ENCODE measurements around the gene USP20.

Gene USP20

GRCh38 chr9:129858167-129858962, 23.1 kb downstream of the USP20 start:
- no peak for FAIRE-seq

- FAIRE-seq: no peak
These were observed 25.6 kb downstream of the USP20 start for GRCh38 chr9:129860653-129861446.

- FAIRE-seq: no peak
These were observed 26.2 kb downstream of the USP20 start for GRCh38 chr9:129861447-129861827.

GRCh38 chr9:129863059-129863690, 27.9 kb downstream of the USP20 start:
- no peak for FAIRE-seq

- no peak for FAIRE-seq
These were observed 29.9 kb downstream of the USP20 start for GRCh38 chr9:129864991-129865647.

GRCh38 chr9:129865668-129866320, 30.5 kb downstream of the USP20 start:
- FAIRE-seq: no peak

DNA sequence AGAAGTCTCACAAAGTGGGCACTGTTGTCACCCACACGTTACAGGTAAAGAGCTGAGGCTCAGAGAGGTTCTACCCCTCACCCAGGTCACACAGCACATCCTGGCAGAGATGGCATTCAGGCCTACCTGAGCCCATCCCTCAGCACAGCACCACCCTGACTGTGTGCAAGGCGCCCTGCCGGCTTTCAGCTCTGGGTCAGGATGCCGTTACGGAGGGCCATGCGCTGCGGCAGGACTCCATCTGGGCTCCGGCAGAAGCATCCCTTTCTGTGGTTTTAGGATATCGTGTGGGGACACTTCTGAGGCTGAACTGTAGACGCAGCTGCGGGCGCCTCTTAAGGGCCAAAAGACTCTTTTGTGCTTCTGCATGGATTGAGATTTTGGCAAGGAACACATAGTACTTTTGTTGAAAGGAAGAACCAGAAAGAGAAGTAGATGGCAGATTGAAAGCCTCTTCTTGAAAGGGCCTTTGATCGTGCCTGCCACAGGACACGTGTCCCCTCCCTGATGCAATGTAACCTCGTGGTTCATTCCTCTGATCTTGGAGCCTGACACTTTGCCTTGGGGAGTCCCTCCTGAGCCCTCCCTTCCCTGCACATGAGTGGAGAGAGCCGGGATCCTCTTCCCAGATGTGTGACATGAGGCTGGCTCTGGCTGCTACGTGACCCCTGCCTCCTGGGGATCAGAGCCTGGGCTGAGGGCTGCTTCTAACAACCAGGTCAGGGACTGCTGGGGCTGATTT, 31.3 kb downstream of the USP20 start:
- FAIRE-seq: no peak

GRCh38 chr9:129867136-129868022, 32.1 kb downstream of the USP20 start:
- FAIRE-seq: no peak

DNA sequence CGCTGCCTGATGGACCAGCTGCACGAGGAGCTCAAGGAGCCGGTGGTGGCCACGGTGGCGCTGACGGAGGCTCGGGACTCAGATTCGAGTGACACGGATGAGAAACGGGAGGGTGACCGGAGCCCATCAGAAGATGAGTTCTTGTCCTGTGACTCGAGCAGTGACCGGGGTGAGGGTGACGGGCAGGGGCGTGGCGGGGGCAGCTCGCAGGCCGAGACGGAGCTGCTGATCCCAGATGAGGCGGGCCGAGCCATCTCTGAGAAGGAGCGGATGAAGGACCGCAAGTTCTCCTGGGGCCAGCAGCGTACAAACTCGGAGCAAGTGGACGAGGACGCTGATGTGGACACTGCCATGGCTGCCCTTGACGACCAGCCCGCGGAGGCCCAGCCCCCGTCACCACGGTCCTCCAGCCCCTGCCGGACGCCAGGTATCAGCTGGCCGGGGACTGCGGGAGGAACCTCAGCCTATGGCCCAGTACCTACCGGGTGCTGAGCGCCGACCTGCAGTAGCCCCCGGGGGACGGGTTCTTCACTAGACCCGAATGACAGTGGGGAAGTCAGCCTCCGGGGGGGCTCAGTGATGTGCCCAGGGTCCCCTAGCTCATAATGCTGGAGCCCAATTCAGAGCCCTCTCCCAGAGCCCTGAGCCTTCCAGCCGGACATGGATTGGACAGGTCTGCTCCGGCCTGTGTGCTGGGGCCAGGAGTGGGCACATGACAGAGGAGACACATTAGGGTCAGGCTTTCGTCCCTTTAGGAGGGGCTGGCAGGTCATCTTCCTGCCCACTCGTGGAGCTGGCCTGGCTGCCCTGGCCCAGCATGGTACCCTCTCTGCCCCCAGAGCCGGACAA, 33.0 kb downstream of the USP20 start:
- FAIRE-seq: no peak

GRCh38 chr9:129868872-129869486, 33.7 kb downstream of the USP20 start:
- no peak for FAIRE-seq

GRCh38 chr9:129869585-129870501, 34.6 kb downstream of the USP20 start:
- no peak for FAIRE-seq

- FAIRE-seq: no peak
These were observed 35.8 kb downstream of the USP20 start for GRCh38 chr9:129871046-129871445.

- FAIRE-seq: no peak
These were observed 38.4 kb downstream of the USP20 start for GRCh38 chr9:129873563-129874190.

- FAIRE-seq: no peak
These were observed 39.2 kb downstream of the USP20 start for GRCh38 chr9:129874261-129875101.

GRCh38 chr9:129875181-129875611, 39.9 kb downstream of the USP20 start:
- no peak for FAIRE-seq

DNA sequence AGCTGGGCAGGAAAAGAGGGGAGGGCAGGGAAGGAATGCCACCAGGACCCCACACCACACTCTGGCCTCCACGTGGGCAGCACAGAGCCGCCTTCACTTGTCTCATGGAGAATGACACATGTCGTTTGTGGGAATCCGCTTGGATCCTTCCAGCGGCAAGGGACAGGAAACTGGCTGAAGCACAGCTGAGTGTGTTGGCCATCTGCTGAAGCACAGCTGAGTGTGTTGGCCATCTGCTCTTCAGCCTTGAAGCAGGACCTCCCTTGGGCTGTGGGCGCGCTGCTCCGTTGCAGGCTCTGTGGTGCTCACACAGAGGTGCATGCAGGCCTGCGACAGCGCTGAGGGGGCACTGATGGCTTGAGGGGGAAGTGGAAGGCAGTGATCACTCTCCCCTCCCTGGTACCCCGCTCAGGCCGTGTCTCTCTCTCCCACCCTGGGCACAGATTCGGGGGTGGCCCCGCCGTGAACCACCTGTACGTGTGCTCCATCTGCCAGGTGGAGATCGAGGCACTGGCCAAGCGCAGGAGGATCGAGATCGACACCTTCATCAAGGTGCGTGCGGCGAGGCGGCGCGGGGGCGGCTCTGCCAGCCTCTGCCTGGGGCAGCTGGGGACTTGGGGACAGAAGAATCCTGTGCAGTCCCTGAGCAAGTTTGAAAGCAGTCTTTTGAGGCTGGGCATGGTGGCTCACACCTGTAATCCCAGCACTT, 40.6 kb downstream of the USP20 start:
- no peak for FAIRE-seq

Measured in A204.1 (cell line).